Common myeloid progenitor, CD34-positive (primary cell): ENCODE measurements around the gene RASSF8.
A peak's percentile ranks its signal among the peaks of the same experiment; 100 is the strongest.

Source experiments
- CTCF ChIA-PET: fragments of 350-600 bp; sonication (Branson Sonifier 250); formaldehyde crosslinking; loops from one replicate; lab custom pipeline; 2021; ENCODE audit warnings: antibody characterized with exemption; lab: Charles Lee
- POLR2A ChIA-PET: fragments of 350-600 bp; sonication (Branson Sonifier 250); formaldehyde crosslinking; loops from one replicate; lab custom pipeline; 2021; ENCODE audit warnings: antibody characterized with exemption; lab: Charles Lee
- DNase-seq, 3 donors: peaks; one replicate each; pipeline versions ENCODE4 v3.0.0 to v3.0.0-alpha.2; 2013
- H3K27ac ChIP-seq, 2 experiments: 1 replicate in 1 of 2; 2 replicates in 1 of 2; pipeline ENCODE4 v1.7.0; 2013; ENCODE audit warnings: inconsistent platforms in 2 of 2, low read length in 2 of 2, mild to moderate bottlenecking in 2 of 2, low read depth in 1 of 2, moderate library complexity in 1 of 2; ENCODE audit not compliant: severe bottlenecking in 2 of 2, insufficient read depth in 1 of 2, poor library complexity in 1 of 2
- H3K27me3 ChIP-seq, 5 experiments: replicated peaks in 2 of 5; 1 replicate in 3 of 5; 2 replicates in 2 of 5; pipeline versions ENCODE4 v1.6.1 to v1.7.0; 2013; ENCODE audit warnings: low read length in 4 of 5, mild to moderate bottlenecking in 2 of 5, moderate library complexity in 2 of 5, inconsistent platforms in 1 of 5; ENCODE audit not compliant: insufficient read depth in 5 of 5, control insufficient read depth in 4 of 5
- H3K36me3 ChIP-seq, 4 experiments: 1 replicate in 2 of 4; 2 replicates in 2 of 4; pipeline versions ENCODE4 v1.6.1 to v1.7.0; 2013; ENCODE audit warnings: low read length in 3 of 4, control low read depth in 1 of 4, mild to moderate bottlenecking in 1 of 4; ENCODE audit not compliant: control insufficient read depth in 4 of 4, insufficient read depth in 4 of 4
- H3K4me1 ChIP-seq, 4 experiments: 1 replicate in 3 of 4; 2 replicates in 1 of 4; pipeline versions ENCODE4 v1.6.1 to v1.7.1; 2013; ENCODE audit warnings: low read length in 3 of 4, mild to moderate bottlenecking in 3 of 4, control low read depth in 1 of 4, inconsistent platforms in 1 of 4, moderate library complexity in 1 of 4; ENCODE audit not compliant: control insufficient read depth in 4 of 4, insufficient read depth in 4 of 4; ENCODE audit errors: control extremely low read depth in 1 of 4
- H3K4me3 ChIP-seq, 7 experiments: 1 replicate in 4 of 7; 2 replicates in 3 of 7; pipeline versions ENCODE4 v1.5.1 to v1.7.0; 2013; ENCODE audit warnings: mild to moderate bottlenecking in 7 of 7, low read length in 6 of 7, moderate library complexity in 6 of 7, inconsistent platforms in 2 of 7, low read depth in 2 of 7, control low read depth in 1 of 7; ENCODE audit not compliant: insufficient read depth in 4 of 7, control insufficient read depth in 1 of 7; ENCODE audit errors: extremely low read depth in 1 of 7
- H3K9me3 ChIP-seq, 5 experiments: 1 replicate in 4 of 5; 2 replicates in 1 of 5; pipeline versions ENCODE4 v1.6.1 to v1.7.1; 2013; ENCODE audit warnings: low read length in 4 of 5, mild to moderate bottlenecking in 2 of 5, inconsistent platforms in 1 of 5, low read depth in 1 of 5, moderate library complexity in 1 of 5; ENCODE audit not compliant: control insufficient read depth in 4 of 5, insufficient read depth in 2 of 5; ENCODE audit errors: control extremely low read depth in 1 of 5
- WGBS: methylation state at CpG from one replicate; pipeline ENCODE4 v1.1.5; 2013; ENCODE audit not compliant: insufficient coverage; 5-methylcytosine and 5-hydroxymethylcytosine counted together

The RASSF8 gene

GRCh38 chr12:26097046-26097878, 138.8 kb downstream of the RASSF8 start:
- no peaks in the 10 kb centered on the region for H3K27me3 ChIP-seq
- H3K36me3 ChIP-seq: no peaks in the 10 kb centered on the region
- no peaks in the 10 kb centered on the region for H3K9me3 ChIP-seq
- WGBS: 0% methylated on average over 1 of the region's 6 CpGs
- H3K4me1 ChIP-seq: peaks cover 0 to 7% (median 0%) of the 10 kb centered on the region in 4 experiments
- no peak overlapping the region for H3K27ac ChIP-seq
- CTCF ChIA-PET: interaction anchor here (0.6 to 4.1 kb wide), 8 partner anchors 12 to 555 kb away, joined by 3 to 13 read pairs (median 4); no protein-coding TSS in a partner anchor
- peak; percentile 69 to 80 (median 76) for DNase-seq
- no peak overlapping the region for H3K4me3 ChIP-seq
- POLR2A ChIA-PET: interaction anchor here (0.6 kb wide), 1 partner anchor 87 kb away, joined by 3 read pairs; no protein-coding TSS in a partner anchor

- H3K4me3 ChIP-seq: no peak overlapping the region
- no peaks in the 10 kb centered on the region for H3K36me3 ChIP-seq
- ChIA-PET POLR2A (no interaction called here), CTCF (interaction anchor here (1.2 to 4.1 kb wide), 3 partner anchors 8 to 19 kb away, joined by 3 to 13 read pairs (median 3); no protein-coding TSS in a partner anchor)
- DNase-seq: no peak
- no peaks in the 10 kb centered on the region for H3K27me3 ChIP-seq
- no peaks in the 10 kb centered on the region for H3K4me1 ChIP-seq
- 91% methylated on average over 7 of the region's 8 CpGs for WGBS
- no peak overlapping the region for H3K27ac ChIP-seq
- H3K9me3 ChIP-seq: no peaks in the 10 kb centered on the region
Measured at GRCh38 chr12:26100666-26101349, 142.3 kb downstream of the RASSF8 start.

- H3K27ac ChIP-seq: no peak overlapping the region
- no peaks in the 10 kb centered on the region for H3K27me3 ChIP-seq
- CTCF ChIA-PET: interaction anchor here (0.6 to 2.5 kb wide), 3 partner anchors 12 to 513 kb away, joined by 3 to 7 read pairs (median 5); no protein-coding TSS in a partner anchor
- POLR2A ChIA-PET: no interaction called here
- H3K36me3 ChIP-seq: no peaks in the 10 kb centered on the region
- H3K9me3 ChIP-seq: no peaks in the 10 kb centered on the region
- no peak for DNase-seq
- 73% methylated on average over 3 of the region's 3 CpGs for WGBS
- no peak overlapping the region for H3K4me3 ChIP-seq
- H3K4me1 ChIP-seq: no peaks in the 10 kb centered on the region
Measured at GRCh38 chr12:26101350-26101734, 142.9 kb downstream of the RASSF8 start.

- POLR2A ChIA-PET: no interaction called here
- 92% methylated on average over 3 of the region's 4 CpGs for WGBS
- Histone ChIP-seq H3K9me3 (no peaks in the 10 kb centered on the region), H3K4me3 (no peak overlapping the region), H3K27me3 (no peaks in the 10 kb centered on the region), H3K27ac (no peak overlapping the region), H3K36me3 (no peaks in the 10 kb centered on the region), H3K4me1 (no peaks in the 10 kb centered on the region)
- CTCF ChIA-PET: interaction anchor here (0.6 to 2.5 kb wide), 5 partner anchors 12 to 761 kb away, joined by 3 to 7 read pairs (median 3); no protein-coding TSS in a partner anchor
- no peak for DNase-seq
Measured at GRCh38 chr12:26101763-26102162, 143.3 kb downstream of the RASSF8 start.

GRCh38 chr12:26102953-26103352, 144.5 kb downstream of the RASSF8 start:
- Histone ChIP-seq H3K27me3 (no peaks in the 10 kb centered on the region), H3K4me1 (no peaks in the 10 kb centered on the region), H3K36me3 (no peaks in the 10 kb centered on the region), H3K27ac (no peak overlapping the region), H3K4me3 (no peak overlapping the region), H3K9me3 (no peaks in the 10 kb centered on the region)
- ChIA-PET POLR2A (no interaction called here), CTCF (interaction anchor here (1.2 to 2.5 kb wide), 2 partner anchors 13 to 760 kb away, joined by 3 to 7 read pairs; no protein-coding TSS in a partner anchor)
- DNase-seq: no peak
- 82% methylated on average over 2 of the region's 5 CpGs for WGBS

- 93% methylated on average over 3 of the region's 4 CpGs for WGBS
- Histone ChIP-seq H3K27me3 (no peaks in the 10 kb centered on the region), H3K4me1 (no peaks in the 10 kb centered on the region), H3K36me3 (no peaks in the 10 kb centered on the region), H3K4me3 (no peak overlapping the region), H3K9me3 (no peaks in the 10 kb centered on the region), H3K27ac (no peak overlapping the region)
- CTCF ChIA-PET: no interaction called here
- no peak for DNase-seq
- POLR2A ChIA-PET: no interaction called here
Measured at GRCh38 chr12:26106347-26106746, 147.9 kb downstream of the RASSF8 start.
